Heart right ventricle (tissue), 16 donors: ENCODE data around the gene CDK5RAP2. TPM values are rescaled to one million over a fixed set of nuclear protein-coding genes. Genes with fewer than 3 reads are reported as not detected.

Experiments used
- ATAC-seq, 8 donors: fragments of 200-7000 bp; cut with Tn5 transposase; one replicate each; pipeline ENCODE4 v1.9.1; 2020; ENCODE audit warnings: mild to moderate bottlenecking in 8 of 8, moderate library complexity in 8 of 8, moderate number of reproducible peaks in 1 of 8
- DNase-seq, 2 donors: peaks; one replicate each; pipeline ENCODE4 v3.0.0-alpha.2; 2020
- H3K27ac ChIP-seq, 10 donors: fragments of 200-600 bp; sonication (generic) in 2 of 10; one replicate each; pipeline versions ENCODE4 v1.5.0 to v1.8.0; 2020 to 2022; ENCODE audit warnings: mild to moderate bottlenecking in 3 of 10
- H3K27me3 ChIP-seq, 7 donors: fragments of 200-600 bp; one replicate each; pipeline ENCODE4 v1.8.0; 2021 to 2022; ENCODE audit warnings: mild to moderate bottlenecking in 2 of 7
- H3K36me3 ChIP-seq, 9 donors: fragments of 200-600 bp; sonication (generic) in 1 of 9; one replicate each; pipeline versions ENCODE4 v1.5.0 to v1.8.0; 2020 to 2022; ENCODE audit warnings: mild to moderate bottlenecking in 2 of 9
- H3K4me1 ChIP-seq, 9 donors: fragments of 200-600 bp; sonication (generic) in 1 of 9; one replicate each; pipeline versions ENCODE4 v1.5.0 to v1.8.0; 2020 to 2022; ENCODE audit warnings: mild to moderate bottlenecking in 4 of 9
- H3K4me3 ChIP-seq, 10 donors: fragments of 200-600 bp; sonication (generic) in 2 of 10; one replicate each; pipeline versions ENCODE4 v1.5.0 to v1.8.0; 2020 to 2022; ENCODE audit warnings: mild to moderate bottlenecking in 7 of 10, moderate library complexity in 2 of 10
- H3K9me3 ChIP-seq, 11 donors: fragments of 200-600 bp in 10 of 11; sonication (generic) in 2 of 11; one replicate each; pipeline versions ENCODE4 v1.5.0 to v1.8.0; 2013 to 2022; ENCODE audit warnings: mild to moderate bottlenecking in 2 of 11, control low read depth in 1 of 11, moderate library complexity in 1 of 11
- WGBS, 2 donors: extraction: QIAGEN DNeasy Blood & Tissue Kit; methylation state at CpG; one replicate each; pipeline ENCODE4 v1.1.7; 2013; ENCODE audit warnings: inconsistent platforms in 1 of 2; 5-methylcytosine and 5-hydroxymethylcytosine counted together
- intact Hi-C, 10 donors: fragments of 100-400 bp; cut with DNase I; formaldehyde crosslinking; loops; one replicate each; pipeline versions ENCODE4 v1.11.1 to v1.14.2; 2022
- polyA plus RNA-seq, 2 donors: library from polyadenylated mRNA; stranded (reverse); fragments of 200-250 nt; gene quantifications; one replicate each; pipeline ENCODE4 v1.2.3, GENCODE V29; 2013
- total RNA-seq, 10 donors: library from RNA; stranded (reverse); fragmentation: NEBNext Ultra II Directional in 3 of 10; extraction: Animal tissue kit (Norgen Biotek cat#: 25700) in 3 of 10; gene quantifications; one replicate each; pipeline versions ENCODE4 v1.2.1 to v1.2.4, GENCODE V29; 2021 to 2023
- TF ChIP-seq, protein P1 (sequence below), 9 donors: fragments of 200-600 bp; sonication (generic) in 2 of 9; IDR thresholded peaks; one replicate each; pipeline versions ENCODE4 v1.5.0 to v1.8.0; 2021 to 2022; ENCODE audit warnings: antibody characterized with exemption in 9 of 9, mild to moderate bottlenecking in 5 of 9, moderate library complexity in 1 of 9
- donor health status: Arrhythmogenic right ventricular cardiomyopathy.
- donor health status: ischemic (EF 13 %, LVEDD 7.1; RV severe dilation, severe dysfunction).
- donor health status: healthy with polysubstance abuse.
- donor health status: DM: no; HTN: yes; CAD: no.
- donor health status: DM: no; HTN: no; CAD: no.
- donor health status: ischemic (EF 25% LVEDD 6.9; RV normal size, moderate dysfunction).
- donor health status: ischemic (EF 25% LVEDD 5.7; RV mildly dilated, moderate dysfunction).
- donor health status: healthy.
- donor health status: DM: yes; HTN: yes; CAD: no.
- donor health status: Ischemic cardiomyopathy.
- donor health status: ischemic (EF 35%, LVEDD 5.7; RV mildly dilated, moderate dysfunction).
- donor health status: nonischemic (EF 11% LVEDD 7.7; RV severe dilation, severe dysfunction).
- donor health status: DM: yes; HTN: yes; CAD: no.
- donor health status: PGD.
- donor health status: ischemic (EF 29% LVEDD 5.4; RV normal size, mild dysfunction).
- donor health status: nonischemic (EF 23%, LVEDD 6.1; RV moderate dilation, normal function).

The CDK5RAP2 gene
- total and polyA plus RNA-seq, 12 donors = 21.6 to 80.1 (median 53.4) TPM

DNA sequence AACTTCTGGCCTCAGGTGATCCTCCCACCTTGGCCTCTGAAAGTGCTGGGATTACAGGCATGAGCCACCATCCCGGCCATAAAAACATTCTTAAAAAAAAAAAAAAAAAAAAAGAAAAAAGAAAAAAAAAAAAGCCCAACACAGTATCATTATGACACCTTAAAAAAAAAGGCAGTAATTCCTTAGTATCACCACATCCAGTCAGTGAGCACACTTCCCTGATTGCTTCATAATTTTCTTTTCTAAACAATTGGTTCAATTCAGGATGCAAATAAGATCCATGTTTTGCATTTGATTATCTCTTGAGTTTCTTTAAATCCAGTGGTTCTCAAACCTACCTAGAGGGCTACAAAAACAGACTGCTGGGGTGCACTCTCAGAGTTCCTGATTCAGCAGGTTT lies 182.5 kb downstream of the CDK5RAP2 start:
- Histone ChIP-seq H3K4me3 (no peak overlapping the region), H3K4me1 (peaks cover 0 to 12% (median 0%) of the 10 kb centered on the region in 9 donors), H3K27ac (no peak overlapping the region), H3K27me3 (no peaks in the 10 kb centered on the region), H3K36me3 (peaks cover 0 to 100% (median 60%) of the 10 kb centered on the region in 9 donors), H3K9me3 (no peaks in the 10 kb centered on the region)
- ATAC-seq (no peak), DNase-seq (no peak)
- TF ChIP-seq, protein P1, sequence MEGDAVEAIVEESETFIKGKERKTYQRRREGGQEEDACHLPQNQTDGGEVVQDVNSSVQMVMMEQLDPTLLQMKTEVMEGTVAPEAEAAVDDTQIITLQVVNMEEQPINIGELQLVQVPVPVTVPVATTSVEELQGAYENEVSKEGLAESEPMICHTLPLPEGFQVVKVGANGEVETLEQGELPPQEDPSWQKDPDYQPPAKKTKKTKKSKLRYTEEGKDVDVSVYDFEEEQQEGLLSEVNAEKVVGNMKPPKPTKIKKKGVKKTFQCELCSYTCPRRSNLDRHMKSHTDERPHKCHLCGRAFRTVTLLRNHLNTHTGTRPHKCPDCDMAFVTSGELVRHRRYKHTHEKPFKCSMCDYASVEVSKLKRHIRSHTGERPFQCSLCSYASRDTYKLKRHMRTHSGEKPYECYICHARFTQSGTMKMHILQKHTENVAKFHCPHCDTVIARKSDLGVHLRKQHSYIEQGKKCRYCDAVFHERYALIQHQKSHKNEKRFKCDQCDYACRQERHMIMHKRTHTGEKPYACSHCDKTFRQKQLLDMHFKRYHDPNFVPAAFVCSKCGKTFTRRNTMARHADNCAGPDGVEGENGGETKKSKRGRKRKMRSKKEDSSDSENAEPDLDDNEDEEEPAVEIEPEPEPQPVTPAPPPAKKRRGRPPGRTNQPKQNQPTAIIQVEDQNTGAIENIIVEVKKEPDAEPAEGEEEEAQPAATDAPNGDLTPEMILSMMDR (IDR thresholded peaks at IDR 0.05) = no peak
- 94 to 100% methylated on average over 1 of the region's 1 CpG for WGBS, 2 donors
- intact Hi-C loops = no loop called here

DNA sequence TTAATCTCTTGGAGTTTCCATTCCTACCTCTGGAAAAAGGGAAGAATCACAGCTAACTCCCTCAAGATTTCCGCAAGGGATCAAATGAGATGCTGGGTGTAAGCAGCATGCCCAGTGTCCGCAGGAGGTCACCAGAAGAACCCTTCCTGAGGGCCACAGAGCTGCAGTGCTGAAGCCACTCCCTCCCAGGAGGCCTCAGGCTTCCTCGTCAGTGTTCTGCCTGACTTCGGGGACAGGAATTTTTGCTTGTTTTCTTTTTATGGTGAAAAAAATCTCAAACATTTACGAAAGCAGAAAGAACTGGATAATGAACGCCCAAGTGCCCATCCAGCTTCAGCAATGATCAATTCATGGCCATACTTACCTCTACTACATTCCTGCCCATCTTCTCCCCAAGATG lies 183.0 kb downstream of the CDK5RAP2 start:
- peaks cover 0 to 8% (median 0%) of the 10 kb centered on the region in 9 donors for H3K4me1 ChIP-seq
- 93 to 97% methylated on average over 6 of the region's 6 CpGs for WGBS, 2 donors
- intact Hi-C loops = no loop called here
- no peak overlapping the region for H3K27ac ChIP-seq
- H3K27me3 ChIP-seq = no peaks in the 10 kb centered on the region
- TF ChIP-seq, protein P1 (IDR thresholded peaks at IDR 0.05) = no peak
- peaks cover 0 to 100% (median 60%) of the 10 kb centered on the region in 9 donors for H3K36me3 ChIP-seq
- DNase-seq = no peak
- H3K9me3 ChIP-seq = no peaks in the 10 kb centered on the region
- no peak overlapping the region for H3K4me3 ChIP-seq
- no peak for ATAC-seq

DNA sequence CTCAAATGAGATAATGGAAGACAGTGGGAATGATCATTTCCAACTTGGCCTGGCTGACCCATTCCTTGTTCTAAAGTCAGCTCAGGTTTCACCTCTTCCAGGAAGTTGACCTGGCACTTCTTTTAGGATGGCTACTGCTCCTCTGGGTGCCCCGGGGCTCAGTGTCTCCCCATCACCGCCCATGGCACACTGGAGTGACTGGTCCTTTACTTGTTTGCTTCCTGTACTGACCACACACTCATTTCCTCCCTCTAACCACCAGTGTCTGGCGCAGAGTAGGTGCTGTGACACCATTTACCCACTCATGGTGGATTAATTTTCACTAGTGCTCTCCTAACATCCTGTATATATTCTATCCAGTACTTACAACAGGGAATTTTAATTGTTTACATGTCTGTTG lies 183.5 kb downstream of the CDK5RAP2 start:
- TF ChIP-seq, protein P1 (IDR thresholded peaks at IDR 0.05) = no peak
- peaks cover 0 to 100% (median 65%) of the 10 kb centered on the region in 9 donors for H3K36me3 ChIP-seq
- no peak overlapping the region for H3K27ac ChIP-seq
- H3K9me3 ChIP-seq = no peaks in the 10 kb centered on the region
- WGBS, 2 donors = 93 to 94% methylated on average over 3 of the region's 3 CpGs
- H3K27me3 ChIP-seq = no peaks in the 10 kb centered on the region
- no peak overlapping the region for H3K4me3 ChIP-seq
- no peak for ATAC-seq
- intact Hi-C loops = no loop called here
- peaks cover 0 to 8% (median 0%) of the 10 kb centered on the region in 9 donors for H3K4me1 ChIP-seq
- no peak for DNase-seq

DNA sequence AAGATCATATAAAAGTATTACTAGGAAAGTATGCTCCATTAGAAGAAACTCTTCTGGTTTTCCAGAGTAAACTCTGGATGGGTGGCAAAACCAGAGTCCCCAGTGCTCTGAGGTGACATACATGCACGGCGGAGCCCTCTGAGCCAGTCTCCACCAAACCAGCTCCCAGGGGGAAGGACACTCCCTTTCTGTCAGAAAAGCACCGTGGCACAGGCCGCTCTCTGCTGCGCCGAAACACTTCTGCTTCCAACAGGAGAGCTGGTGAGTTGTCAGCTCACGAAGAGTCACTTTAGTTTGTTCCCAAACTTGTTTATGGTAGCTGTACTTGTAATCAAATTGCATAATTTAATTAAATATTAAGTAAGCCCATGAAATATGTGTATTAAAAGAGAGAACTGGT lies 184.6 kb downstream of the CDK5RAP2 start:
- WGBS, 2 donors = 89 to 97% methylated on average over 7 of the region's 7 CpGs
- no peak overlapping the region for H3K4me3 ChIP-seq
- TF ChIP-seq, protein P1 (IDR thresholded peaks at IDR 0.05) = no peak
- ATAC-seq (no peak), DNase-seq (no peak)
- peaks cover 0 to 8% (median 0%) of the 10 kb centered on the region in 9 donors for H3K4me1 ChIP-seq
- intact Hi-C loops = no loop called here
- no peaks in the 10 kb centered on the region for H3K27me3 ChIP-seq
- H3K27ac ChIP-seq = no peak overlapping the region
- H3K36me3 ChIP-seq = peaks cover 0 to 100% (median 57%) of the 10 kb centered on the region in 9 donors
- H3K9me3 ChIP-seq = no peaks in the 10 kb centered on the region
